HG03469 (cell line): ENCODE data around the gene TBCCD1.
A peak's percentile ranks its signal among the peaks of the same experiment; 100 is the strongest.

ENCODE experiments used
- ATAC-seq: cut with Tn5 transposase; IDR thresholded peaks from one replicate; pipeline ENCODE4 v1.9.1; 2021; ENCODE audit warnings: mild to moderate bottlenecking, moderate library complexity, moderate number of reproducible peaks; ENCODE audit not compliant: unreplicated experiment

The TBCCD1 gene

GRCh38 chr3:186567072-186567921 is at the start of gene TBCCD1:
TSS of gene TBCCD1 (minus strand) at chr3:186567339. CDS start at chr3:186564329, 3,010 bp downstream.
- peak; percentile 27 for ATAC-seq

GRCh38 chr3:186616299-186616617 is 49.1 kb upstream of the TBCCD1 start:
- ATAC-seq: no peak

GRCh38 chr3:186614597-186615483 is 47.7 kb upstream of the TBCCD1 start:
- ATAC-seq: no peak

- ATAC-seq: no peak
Measured at GRCh38 chr3:186614266-186614596, 47.1 kb upstream of the TBCCD1 start.

GRCh38 chr3:186613637-186614265 is 46.6 kb upstream of the TBCCD1 start:
- ATAC-seq: no peak

GRCh38 chr3:186612721-186613636 is 45.8 kb upstream of the TBCCD1 start, which contains the start of gene AHSG:
TSS of gene AHSG (plus strand) at chr3:186613060. CDS start at chr3:186613142, 82 bp downstream.
- no peak for ATAC-seq

GRCh38 chr3:186612065-186612464 is 44.9 kb upstream of the TBCCD1 start:
- no peak for ATAC-seq

GRCh38 chr3:186609247-186609868 is 42.2 kb upstream of the TBCCD1 start:
- no peak for ATAC-seq

- ATAC-seq: no peak
Measured at GRCh38 chr3:186608624-186609215, 41.6 kb upstream of the TBCCD1 start.

- no peak for ATAC-seq
Measured at GRCh38 chr3:186605561-186606545, 38.7 kb upstream of the TBCCD1 start.

- no peak for ATAC-seq
Measured at GRCh38 chr3:186605078-186605477, 37.9 kb upstream of the TBCCD1 start.

GRCh38 chr3:186603159-186603558 is 36.0 kb upstream of the TBCCD1 start:
- ATAC-seq: no peak

- no peak for ATAC-seq
Measured at GRCh38 chr3:186600896-186601295, 33.8 kb upstream of the TBCCD1 start.

GRCh38 chr3:186599785-186600166 is 32.6 kb upstream of the TBCCD1 start:
- no peak for ATAC-seq

GRCh38 chr3:186599142-186599784 is 32.1 kb upstream of the TBCCD1 start:
- ATAC-seq: no peak

- ATAC-seq: no peak
Measured at GRCh38 chr3:186598794-186599141, 31.6 kb upstream of the TBCCD1 start.

- no peak for ATAC-seq
Measured at GRCh38 chr3:186598108-186598784, 31.1 kb upstream of the TBCCD1 start.
